Hepatocyte (in vitro differentiated cells): ENCODE data around the gene ITFG1.

Experiments
- EZH2 ChIP-seq: fragments of 200-600 bp; sonication (generic); IDR thresholded peaks from 2 replicates; pipeline ENCODE4 v1.6.1; 2016; ENCODE audit warnings: antibody characterized with exemption, mild to moderate bottlenecking, borderline replicate concordance
- TF ChIP-seq, protein P1 (sequence below): fragments of 200-600 bp; sonication (generic); IDR thresholded peaks from 2 replicates; pipeline ENCODE4 v1.5.1; 2016; ENCODE audit warnings: antibody characterized with exemption, mild to moderate bottlenecking; ENCODE audit not compliant: poor library complexity

- TF ChIP-seq, protein P1, sequence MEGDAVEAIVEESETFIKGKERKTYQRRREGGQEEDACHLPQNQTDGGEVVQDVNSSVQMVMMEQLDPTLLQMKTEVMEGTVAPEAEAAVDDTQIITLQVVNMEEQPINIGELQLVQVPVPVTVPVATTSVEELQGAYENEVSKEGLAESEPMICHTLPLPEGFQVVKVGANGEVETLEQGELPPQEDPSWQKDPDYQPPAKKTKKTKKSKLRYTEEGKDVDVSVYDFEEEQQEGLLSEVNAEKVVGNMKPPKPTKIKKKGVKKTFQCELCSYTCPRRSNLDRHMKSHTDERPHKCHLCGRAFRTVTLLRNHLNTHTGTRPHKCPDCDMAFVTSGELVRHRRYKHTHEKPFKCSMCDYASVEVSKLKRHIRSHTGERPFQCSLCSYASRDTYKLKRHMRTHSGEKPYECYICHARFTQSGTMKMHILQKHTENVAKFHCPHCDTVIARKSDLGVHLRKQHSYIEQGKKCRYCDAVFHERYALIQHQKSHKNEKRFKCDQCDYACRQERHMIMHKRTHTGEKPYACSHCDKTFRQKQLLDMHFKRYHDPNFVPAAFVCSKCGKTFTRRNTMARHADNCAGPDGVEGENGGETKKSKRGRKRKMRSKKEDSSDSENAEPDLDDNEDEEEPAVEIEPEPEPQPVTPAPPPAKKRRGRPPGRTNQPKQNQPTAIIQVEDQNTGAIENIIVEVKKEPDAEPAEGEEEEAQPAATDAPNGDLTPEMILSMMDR = no peak
- no peak for TF ChIP-seq EZH2
Measured at GRCh38 chr16:47448830-47449575, 11.9 kb downstream of the ITFG1 start.
